NCI-H510A (cell line): Measurements from ENCODE around the gene SLC66A3.

Source experiments
- DNase-seq: peaks from one replicate; lab custom pipeline; 2025; lab: John Stamatoyannopoulos, UW

Gene SLC66A3

GRCh38 chr2:11155381-11156035 lies at the start of gene SLC66A3:
Gene SLC66A3 (plus strand): TSS chr2:11155467. CDS start chr2:11155547, 80 bp downstream.
- peak; percentile 92 for DNase-seq

- no peak for DNase-seq
These were observed 46.3 kb upstream of the SLC66A3 start for GRCh38 chr2:11109002-11109401.

- no peak for DNase-seq
These were observed 42.3 kb upstream of the SLC66A3 start for GRCh38 chr2:11112870-11113428.

GRCh38 chr2:11117776-11118175 lies 37.5 kb upstream of the SLC66A3 start:
- no peak for DNase-seq

DNA sequence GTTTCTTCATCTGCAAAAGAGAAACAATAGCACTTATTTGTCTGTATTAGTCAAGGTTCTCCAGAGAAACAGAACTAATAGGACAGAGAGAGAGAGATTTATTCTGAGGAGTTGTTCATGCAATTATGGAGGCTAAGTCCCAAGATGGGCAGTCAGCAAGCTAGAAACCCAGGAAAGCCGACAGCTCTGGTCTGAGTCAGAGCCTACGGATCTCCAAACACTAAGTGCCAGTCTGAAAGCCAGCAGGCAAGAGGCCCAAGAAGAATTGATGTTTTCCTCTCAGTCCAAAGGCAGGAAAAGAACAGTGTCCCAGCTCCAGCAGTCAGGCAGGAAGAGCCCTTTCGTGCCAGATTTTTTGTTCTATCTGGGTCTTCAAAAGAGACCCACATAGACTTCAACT lies 36.5 kb upstream of the SLC66A3 start:
- DNase-seq, result no peak

DNA sequence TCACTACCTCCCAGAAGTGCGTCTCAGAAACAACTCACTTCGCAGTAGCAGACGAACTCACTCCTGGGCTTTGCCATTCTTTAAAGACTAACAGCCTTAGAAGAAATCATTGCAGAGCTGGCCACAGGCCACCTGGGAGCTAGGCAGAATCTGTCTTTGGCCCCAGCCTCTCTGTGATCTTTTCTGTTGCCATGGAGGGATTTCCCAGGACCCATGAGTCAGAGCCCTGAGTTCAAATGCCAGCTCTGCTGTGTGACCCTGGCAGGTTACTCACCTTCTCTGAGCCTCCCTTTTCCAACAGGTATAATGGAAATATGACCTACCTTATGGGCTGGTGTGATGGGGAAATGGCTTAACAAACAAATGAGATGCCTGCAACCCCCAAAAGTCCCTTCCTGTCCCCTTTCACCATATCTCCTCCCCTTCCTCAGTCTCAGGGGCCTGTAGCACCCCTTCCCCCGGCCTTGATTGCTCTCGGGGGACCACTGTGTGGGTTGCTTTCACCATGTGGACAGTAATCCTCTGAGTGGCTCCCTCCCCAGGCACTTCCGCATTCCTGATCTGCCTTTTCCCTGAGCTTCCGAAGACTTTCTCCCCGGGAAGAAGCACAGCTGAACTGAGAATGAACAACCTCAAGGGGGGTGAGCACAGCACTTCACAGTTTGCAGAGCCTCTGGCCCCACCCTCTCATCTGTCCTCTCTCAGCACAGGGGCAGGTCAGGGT lies 34.0 kb upstream of the SLC66A3 start:
- DNase-seq, result no peak

DNA sequence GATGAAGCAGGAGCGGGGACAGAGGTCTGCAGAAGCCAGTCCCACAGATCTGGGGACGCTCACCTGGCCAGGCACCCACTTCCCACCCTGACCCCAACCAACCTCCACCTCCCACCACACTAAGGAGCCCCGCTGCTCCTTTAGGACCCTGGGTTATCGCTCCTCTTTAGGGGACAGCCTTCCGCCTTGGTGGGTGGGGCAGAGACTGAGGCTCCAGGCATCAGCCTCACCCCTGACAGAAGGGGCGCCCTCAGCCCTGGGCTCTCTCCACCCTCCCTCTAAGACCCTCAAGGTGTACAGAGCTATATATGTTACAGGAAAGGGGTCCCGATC lies 33.5 kb upstream of the SLC66A3 start:
- no peak for DNase-seq

- no peak for DNase-seq
These were observed 32.9 kb upstream of the SLC66A3 start for GRCh38 chr2:11122380-11122779.

DNA sequence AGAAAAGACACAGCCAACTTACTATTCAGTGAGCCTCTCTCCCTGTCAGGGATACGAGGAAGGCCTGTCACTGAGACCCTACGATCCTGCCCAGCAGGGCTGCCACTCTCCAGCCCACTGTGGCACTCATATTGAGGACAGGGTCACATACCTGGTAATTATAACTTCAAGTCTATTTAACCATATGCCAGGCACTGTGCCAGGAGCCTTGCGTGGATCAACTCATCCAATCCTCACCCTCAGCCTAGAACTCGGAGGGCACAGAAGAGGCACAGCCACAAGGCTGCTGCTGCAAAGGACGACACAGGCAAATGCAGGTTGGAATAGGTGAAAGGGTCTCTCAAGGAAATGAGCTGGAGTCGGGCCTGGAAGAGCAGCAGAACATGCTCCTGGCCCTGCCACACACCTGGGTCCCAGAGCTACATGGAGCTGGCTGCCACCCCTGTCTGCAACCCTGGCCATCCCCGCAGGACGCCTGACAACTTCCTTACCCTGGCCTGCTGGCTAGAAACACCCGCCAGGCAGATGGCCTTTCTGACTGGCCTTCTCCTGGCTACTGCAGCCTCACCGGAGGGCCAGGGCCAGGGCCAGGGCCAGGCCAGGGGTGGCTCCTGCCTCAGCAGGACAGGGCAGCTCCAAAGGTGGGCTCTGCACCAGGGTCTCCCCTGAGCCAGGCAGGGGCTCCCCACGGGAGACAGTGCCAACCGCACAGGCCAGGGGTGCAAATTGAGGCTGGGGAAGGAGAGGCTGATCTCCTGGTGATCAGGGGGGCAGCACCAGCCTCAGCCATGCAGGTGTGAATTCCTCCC lies 32.1 kb upstream of the SLC66A3 start:
- DNase-seq, result no peak

DNA sequence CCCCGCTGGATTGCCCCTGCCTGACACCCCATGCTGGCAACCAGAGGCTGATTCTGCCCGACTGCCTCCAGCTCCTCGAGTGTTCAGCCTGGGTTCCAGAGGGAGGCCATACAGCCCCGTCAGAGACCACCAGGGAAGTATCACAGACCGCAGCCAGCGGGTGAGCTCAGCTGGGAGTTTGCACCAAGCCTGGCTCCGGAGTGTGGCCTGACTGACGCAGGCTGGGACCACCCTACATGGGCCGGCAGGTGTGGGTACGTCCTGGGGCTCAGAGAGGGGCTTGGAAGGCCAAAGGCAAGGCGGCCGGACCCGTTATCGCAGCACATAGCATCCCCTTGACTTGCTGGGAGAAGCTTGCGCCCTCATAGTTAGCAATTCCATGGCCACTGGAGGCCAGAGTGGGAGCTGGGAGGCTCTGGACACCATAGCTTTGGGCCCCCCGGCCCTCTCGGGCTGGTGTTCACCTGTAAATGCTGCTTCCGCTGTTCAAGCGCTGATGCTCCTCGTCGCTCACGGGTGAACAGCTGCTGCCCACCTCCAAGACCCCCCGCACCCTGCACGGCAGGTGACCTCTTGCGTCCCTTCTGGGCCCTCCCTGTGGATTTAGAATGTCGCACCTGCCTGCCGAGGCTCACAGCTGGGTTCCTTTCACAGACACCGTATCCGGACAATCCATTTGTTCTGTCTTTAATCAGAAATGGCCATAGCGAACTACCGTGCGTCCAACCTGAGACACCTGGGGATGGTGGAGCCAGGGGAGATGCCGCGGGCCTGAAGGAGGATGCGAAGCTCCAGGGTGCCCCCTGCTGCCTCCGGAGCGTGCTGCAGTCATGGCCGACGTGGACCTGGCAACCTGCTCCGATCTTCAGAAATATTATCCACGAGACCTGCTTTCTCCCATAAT lies 31.2 kb upstream of the SLC66A3 start:
- peak; percentile 83 for DNase-seq

GRCh38 chr2:11124760-11125068 lies 30.6 kb upstream of the SLC66A3 start:
- no peak for DNase-seq

DNA sequence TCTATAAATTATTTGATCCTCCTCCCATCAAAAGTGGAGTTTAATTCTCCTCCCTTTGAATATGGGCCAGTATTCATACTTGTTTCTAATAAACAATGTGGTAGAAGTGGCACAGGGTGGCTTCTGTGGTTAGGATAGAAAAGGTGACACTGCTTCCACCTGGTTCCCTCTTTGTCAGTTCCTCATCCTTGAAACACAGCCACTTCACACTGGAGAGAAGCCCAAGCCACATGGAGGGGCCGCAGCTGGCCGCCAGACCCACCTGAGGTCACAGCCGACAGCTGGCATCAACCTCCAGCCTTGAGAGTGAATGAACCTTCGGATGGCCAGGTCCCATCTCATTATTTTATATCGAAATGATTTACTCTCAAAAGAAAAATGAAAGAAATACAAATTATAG lies 27.5 kb upstream of the SLC66A3 start:
- peak; percentile 46 for DNase-seq

DNA sequence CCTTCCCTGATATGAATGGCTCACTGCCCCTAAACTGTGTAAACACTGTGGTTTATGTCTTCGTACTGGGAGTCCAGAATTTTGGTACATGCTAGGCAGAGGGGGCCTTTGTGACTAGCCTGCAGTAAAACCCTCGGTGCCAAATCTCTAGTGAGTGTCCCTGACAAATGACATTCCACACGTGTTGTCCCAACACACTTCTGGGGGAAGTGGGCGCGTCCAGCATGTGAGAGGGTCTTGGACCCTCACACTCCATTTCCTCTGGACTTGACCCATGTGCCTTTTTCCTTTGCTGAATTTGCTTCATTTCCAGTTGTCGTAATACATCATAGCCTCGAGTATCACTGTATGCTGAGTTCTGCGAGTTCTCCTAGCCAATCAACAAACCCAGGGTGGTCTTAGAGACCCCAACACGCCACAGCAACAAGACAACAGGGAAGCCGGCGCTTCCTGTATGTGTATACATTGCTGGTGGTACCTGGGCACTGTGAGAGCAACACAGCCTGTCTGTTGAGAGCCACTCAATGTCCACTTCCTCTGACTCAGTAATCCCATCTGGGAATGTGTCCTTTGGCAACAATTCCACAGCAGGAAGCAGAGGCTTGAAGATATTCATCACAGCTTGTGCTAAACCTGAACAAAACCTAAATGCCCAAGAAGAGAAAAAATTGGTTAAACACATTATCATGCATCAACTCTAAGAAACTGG lies 26.9 kb upstream of the SLC66A3 start:
- no peak for DNase-seq

DNA sequence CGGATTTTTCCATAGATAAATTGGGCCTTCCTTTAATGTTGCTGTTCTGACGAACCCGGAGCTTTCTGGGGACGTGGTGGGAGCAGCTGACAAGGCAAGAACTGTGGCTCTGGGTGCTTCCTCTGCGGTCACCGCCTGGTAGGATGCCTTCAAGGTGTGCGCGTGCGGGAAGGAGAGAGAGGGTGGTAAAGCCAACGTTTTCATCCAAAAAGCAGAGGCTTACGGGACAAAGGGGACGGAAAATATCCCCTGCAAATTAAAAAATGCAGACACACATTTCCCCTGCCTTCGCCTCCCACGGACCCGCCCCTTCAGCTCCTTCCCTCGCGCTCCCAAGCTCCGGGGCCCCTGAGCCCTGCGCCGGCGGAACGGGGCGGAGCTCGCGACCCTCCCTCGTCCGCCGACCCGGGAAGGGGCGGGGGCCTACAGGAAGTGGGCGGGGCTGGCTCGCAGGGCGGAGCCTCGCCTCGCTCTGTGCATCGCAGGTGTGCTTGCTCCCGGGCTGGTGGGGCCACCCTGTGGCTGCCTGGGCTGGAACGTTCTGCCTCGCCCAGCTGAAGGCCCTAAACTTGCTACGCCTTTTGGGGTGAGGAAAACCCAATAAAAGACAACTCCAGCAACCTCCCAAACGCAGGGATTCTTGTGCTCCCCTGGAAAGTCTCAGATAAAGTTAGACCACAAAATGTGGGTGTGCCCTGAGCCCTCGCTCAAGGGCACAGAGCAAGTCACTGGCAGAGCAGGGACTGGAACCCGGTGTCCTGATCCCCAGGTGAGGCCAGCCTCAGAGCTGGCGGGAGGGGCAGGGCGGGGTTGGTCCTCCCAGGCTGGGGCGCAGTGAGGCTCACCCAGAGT lies 25.4 kb upstream of the SLC66A3 start:
- DNase-seq, result no peak

- DNase-seq, result no peak
These were observed 23.9 kb upstream of the SLC66A3 start for GRCh38 chr2:11131166-11131920.

DNA sequence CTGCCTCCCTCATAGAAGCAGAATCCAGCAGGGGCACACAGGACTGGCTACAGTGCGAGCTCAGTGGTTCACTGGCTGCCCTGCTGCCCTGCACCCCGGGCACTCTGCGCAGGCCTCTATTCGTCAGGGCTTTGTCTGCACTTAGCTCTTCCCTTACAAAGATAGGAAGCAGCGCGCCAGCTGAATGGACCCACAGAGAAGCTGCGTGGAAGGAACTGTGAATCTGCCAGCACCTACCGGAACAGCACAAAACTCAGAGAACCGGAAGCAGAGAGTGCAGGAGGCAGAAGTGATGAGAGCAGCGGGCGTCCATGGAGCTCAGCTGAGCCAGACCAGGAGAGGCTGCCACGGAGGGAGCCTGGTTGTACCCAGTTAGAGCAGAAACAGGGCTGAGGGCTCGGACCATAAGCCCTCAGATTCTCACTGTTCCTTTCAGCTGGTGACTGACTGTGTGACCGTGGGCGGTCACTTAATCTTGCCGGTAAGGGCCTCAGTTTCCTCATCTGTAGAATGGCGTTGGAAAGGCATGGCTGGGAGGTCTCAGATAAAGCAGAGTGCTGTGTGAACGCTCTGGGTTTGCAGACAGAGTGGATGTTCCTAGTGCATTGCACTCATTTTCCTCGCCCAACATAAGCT lies 23.1 kb upstream of the SLC66A3 start:
- DNase-seq, result no peak

DNA sequence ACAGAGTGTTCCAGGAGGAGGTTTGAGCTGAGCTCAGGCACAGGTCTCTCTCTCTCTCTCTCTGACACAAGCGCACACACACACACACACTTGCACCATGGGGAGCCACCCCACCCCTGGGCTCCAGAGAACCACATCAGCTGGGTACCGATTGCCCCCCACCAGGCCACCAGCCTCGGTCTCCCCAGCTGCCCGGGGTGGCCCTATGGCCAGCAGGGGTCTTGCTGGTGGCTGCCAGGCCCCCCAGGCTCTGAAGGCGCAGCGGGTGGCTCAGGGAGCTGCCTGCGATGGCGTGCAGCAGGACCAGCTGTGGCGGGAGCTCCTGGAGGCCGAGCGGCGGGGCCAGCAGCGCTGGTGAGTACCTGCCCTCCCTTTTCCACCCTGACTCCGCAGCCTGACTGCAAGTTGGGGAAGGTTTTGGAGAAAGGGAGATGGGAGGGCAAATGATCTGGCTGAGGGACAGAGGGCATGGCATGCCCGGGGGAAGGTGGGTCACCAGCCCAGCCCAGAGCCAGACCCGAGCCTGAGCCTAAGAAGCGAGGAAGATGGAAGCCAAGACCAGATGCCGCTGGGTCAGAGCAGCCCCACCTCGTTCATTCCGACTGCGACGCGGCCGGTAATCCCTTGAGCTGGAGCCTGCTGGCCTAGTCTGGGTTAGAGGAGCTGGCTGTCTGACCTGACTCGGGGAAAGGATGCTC lies 21.9 kb upstream of the SLC66A3 start:
- DNase-seq, result no peak

DNA sequence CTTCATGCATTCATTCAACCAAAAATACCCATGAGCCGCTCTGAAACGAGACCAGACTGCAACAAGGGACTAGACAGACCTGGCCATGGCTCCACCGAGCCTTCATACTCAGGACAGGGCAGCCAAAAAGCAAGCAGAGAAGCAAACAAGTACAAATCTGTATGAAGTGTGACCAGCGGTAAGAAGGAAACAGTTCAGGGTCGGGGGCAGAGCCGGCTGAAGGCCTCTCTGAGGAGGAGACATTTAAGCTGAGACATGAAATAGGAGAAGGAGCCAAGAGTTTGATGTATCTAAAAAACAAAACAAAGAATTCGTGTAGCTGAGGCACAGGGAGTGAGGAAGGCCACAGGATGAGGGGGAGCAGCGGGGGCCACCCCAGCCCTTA lies 21.3 kb upstream of the SLC66A3 start:
- DNase-seq, result no peak
